MCF 10A (cell line): ENCODE data around the gene AK4. TPM values are rescaled to one million over a fixed set of nuclear protein-coding genes. Genes with fewer than 3 reads are reported as not detected.

ENCODE experiments used
- BruUV-seq: library from RNA; stranded (reverse); fragments of 400-500 nt; replicated peaks from 2 replicates; lab custom pipeline; 2021; lab: Mats Ljungman, UMichigan
- CTCF ChIA-PET: fragments of 300-600 bp; sonication (Branson Sonifier 250); formaldehyde crosslinking; extraction: SDS; loops from one replicate; lab custom pipeline; 2021; ENCODE audit warnings: antibody characterized with exemption, inconsistent platforms; lab: Yijun Ruan, JAX
- POLR2A ChIA-PET: fragments of 300-600, 350-650 bp; sonication (Branson Sonifier 250); formaldehyde crosslinking; extraction: SDS; loops from one replicate; lab custom pipeline; 2020; ENCODE audit warnings: antibody characterized with exemption, inconsistent platforms; lab: Yijun Ruan, JAX
- DNase-seq: peaks from one replicate; pipeline ENCODE4 v3.0.0-alpha.2; 2018; ENCODE audit not compliant: unreplicated experiment
- H3K27ac Mint-ChIP-seq: one replicate; pipeline ENCODE4 v1.8.0; 2022; ENCODE audit warnings: mild to moderate bottlenecking, low read depth, mixed read lengths; ENCODE audit not compliant: unreplicated experiment
- H3K27me3 Mint-ChIP-seq: one replicate; pipeline ENCODE4 v1.8.0; 2022; ENCODE audit warnings: mixed read lengths; ENCODE audit not compliant: insufficient read depth, unreplicated experiment
- H3K36me3 Mint-ChIP-seq: one replicate; pipeline ENCODE4 v1.8.0; 2022; ENCODE audit warnings: mild to moderate bottlenecking, moderate library complexity, mixed read lengths; ENCODE audit not compliant: insufficient read depth, unreplicated experiment
- H3K4me1 Mint-ChIP-seq: one replicate; pipeline ENCODE4 v1.8.0; 2022; ENCODE audit warnings: mixed read lengths; ENCODE audit not compliant: insufficient read depth, unreplicated experiment
- H3K4me3 Mint-ChIP-seq: one replicate; pipeline ENCODE4 v1.8.0; 2022; ENCODE audit warnings: mild to moderate bottlenecking, moderate library complexity, mixed read lengths; ENCODE audit not compliant: unreplicated experiment
- H3K9me3 Mint-ChIP-seq: one replicate; pipeline ENCODE4 v1.8.0; 2022; ENCODE audit warnings: mixed read lengths; ENCODE audit not compliant: unreplicated experiment
- intact Hi-C: fragments of 100-400 bp; cut with micrococcal nuclease; formaldehyde crosslinking; loops from 2 replicates; pipeline ENCODE4 v1.14.1; 2022
- total RNA-seq: library from RNA; stranded (reverse); gene quantifications from 2 replicates; pipeline ENCODE4 v1.2.3, GENCODE V29; 2022
- TF ChIP-seq, protein P1 (sequence below): fragments of 200-600 bp; IDR thresholded peaks from one replicate; pipeline ENCODE4 v1.8.0; 2022; ENCODE audit warnings: antibody characterized with exemption, mild to moderate bottlenecking; ENCODE audit not compliant: unreplicated experiment

Gene AK4
- total RNA-seq, 1 experiment from 2014 or later, result 57.1 TPM

DNA sequence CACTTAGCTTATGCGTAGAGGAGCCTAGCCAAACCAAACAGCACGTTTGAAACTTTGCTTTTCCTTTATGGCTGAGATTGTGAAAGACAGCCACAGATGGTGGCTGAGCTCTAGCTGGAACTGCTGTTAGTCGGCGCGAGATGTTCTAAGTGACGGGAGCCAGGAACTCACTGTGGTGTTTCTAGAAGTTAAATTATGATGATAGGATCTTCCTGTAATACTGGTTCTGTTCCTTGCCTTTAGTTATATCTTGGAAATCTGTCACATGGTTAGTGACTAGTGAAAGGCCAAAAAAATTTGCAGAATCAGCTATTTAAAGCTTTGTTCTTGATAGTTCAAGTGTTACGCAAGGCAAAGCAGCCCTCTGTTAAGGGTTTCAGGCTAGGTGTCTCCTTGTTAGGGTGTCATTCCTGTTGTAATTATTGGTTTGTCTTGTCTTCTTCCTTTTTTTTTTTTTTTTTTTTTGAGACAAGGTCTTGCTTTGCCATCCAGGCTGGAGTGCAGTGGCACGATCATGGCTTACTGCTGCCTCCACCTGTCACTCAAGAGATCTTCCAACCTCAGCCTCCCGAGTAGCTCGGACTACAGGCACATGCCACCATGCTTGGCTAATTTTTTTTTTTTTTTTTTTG is 22.6 kb downstream of the AK4 start:
- Mint-ChIP-seq H3K9me3 (no peaks in the 10 kb centered on the region), H3K27ac (peak overlapping the region; percentile 57), H3K4me1 (peaks cover 34% of the 10 kb centered on the region), H3K36me3 (no peaks in the 10 kb centered on the region), H3K4me3 (peak overlapping the region; percentile 45), H3K27me3 (no peaks in the 10 kb centered on the region)
- DNase-seq, result peak; percentile 72
- POLR2A ChIA-PET, result interaction anchor here (0.5 to 3.1 kb wide), 11 partner anchors 7 to 1369 kb away, joined by 3 to 20 read pairs (median 3); partner anchors contain the start of gene AK4
- no TSS peak for BruUV-seq
- TF ChIP-seq, protein P1, sequence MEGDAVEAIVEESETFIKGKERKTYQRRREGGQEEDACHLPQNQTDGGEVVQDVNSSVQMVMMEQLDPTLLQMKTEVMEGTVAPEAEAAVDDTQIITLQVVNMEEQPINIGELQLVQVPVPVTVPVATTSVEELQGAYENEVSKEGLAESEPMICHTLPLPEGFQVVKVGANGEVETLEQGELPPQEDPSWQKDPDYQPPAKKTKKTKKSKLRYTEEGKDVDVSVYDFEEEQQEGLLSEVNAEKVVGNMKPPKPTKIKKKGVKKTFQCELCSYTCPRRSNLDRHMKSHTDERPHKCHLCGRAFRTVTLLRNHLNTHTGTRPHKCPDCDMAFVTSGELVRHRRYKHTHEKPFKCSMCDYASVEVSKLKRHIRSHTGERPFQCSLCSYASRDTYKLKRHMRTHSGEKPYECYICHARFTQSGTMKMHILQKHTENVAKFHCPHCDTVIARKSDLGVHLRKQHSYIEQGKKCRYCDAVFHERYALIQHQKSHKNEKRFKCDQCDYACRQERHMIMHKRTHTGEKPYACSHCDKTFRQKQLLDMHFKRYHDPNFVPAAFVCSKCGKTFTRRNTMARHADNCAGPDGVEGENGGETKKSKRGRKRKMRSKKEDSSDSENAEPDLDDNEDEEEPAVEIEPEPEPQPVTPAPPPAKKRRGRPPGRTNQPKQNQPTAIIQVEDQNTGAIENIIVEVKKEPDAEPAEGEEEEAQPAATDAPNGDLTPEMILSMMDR, result no peak
- intact Hi-C loops, result loop anchor here (5.0 to 10.0 kb wide), 2 partner anchors 252 to 1646 kb away; partner anchors contain the start of genes EFCAB7, ITGB3BP, LEPR and LEPROT
- CTCF ChIA-PET, result interaction anchor here (0.6 to 2.9 kb wide), 7 partner anchors 14 to 879 kb away, joined by 3 to 16 read pairs (median 3); no protein-coding TSS in a partner anchor

DNA sequence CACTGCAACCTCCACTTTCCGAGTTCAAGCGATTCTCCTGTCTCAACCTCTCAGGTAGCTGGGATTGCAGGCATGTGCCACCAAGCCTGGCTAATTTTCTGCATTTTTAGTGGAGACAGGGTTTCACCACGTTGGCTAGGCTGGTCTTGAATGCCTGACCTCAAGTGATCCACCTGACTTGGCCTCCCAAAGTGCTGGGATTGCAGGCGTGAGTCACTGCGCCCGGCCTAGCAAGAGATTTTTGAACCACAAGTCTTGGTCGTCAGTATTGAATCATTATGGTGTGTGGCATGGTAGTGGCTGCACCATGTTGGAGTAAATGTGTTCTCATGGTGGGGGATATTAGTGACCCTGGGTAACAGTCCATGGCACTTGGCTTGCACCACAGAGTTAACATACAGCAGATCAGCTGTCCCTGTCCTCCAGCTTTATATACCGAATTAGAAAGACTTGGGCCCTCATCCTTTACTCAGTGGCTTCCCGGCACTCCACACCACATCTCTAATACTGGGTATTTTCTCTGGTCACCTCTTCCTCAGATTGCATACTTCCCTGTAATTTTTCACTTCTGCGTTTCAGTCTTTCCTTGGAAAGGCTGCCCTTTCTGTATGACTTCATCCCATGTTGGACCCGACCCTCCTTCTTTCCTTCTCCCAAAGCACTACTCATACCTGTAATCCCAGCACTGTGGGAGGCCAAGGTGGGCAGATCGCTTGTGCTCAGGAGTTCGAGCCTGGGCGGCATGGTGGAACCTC is 25.1 kb downstream of the AK4 start:
- BruUV-seq, result no TSS peak
- intact Hi-C loops, result loop anchor here (5.0 to 10.0 kb wide), 2 partner anchors 249 to 1648 kb away; partner anchors contain the start of genes EFCAB7, ITGB3BP, LEPR and LEPROT
- peak; percentile 76 for DNase-seq
- ChIA-PET POLR2A (interaction anchor here (0.6 to 3.1 kb wide), 4 partner anchors 8 to 105 kb away, joined by 3 to 20 read pairs (median 12); partner anchors contain the start of gene AK4), CTCF (interaction anchor here (0.7 to 2.9 kb wide), 5 partner anchors 35 to 111 kb away, joined by 3 to 16 read pairs (median 4); no protein-coding TSS in a partner anchor)
- TF ChIP-seq, protein P1, result no peak
- Mint-ChIP-seq H3K9me3 (no peaks in the 10 kb centered on the region), H3K4me1 (peaks cover 55% of the 10 kb centered on the region), H3K27ac (peak overlapping the region; percentile 8), H3K4me3 (no peak overlapping the region), H3K27me3 (no peaks in the 10 kb centered on the region), H3K36me3 (no peaks in the 10 kb centered on the region)

DNA sequence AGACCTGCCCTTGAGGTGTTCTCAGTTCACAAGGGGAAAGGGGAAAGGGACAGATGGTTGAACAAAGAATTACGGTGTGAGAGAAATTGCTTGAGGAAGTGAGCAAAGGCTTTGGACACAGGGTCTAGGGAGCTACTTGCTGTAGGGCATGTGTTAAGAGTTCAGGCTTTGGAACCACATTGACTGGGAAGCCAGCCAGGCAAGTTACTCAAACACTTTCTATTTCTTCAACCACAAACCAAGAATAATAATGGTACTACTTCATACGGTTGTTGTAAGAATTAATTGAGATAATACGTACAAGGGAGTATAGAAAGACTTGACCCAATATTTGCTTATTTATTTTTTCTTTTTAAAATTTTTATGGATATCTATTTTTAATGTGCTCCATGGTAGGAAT is 26.6 kb downstream of the AK4 start:
- no TSS peak for BruUV-seq
- peaks cover 67% of the 10 kb centered on the region for H3K4me1 Mint-ChIP-seq
- H3K36me3 Mint-ChIP-seq, result no peaks in the 10 kb centered on the region
- intact Hi-C loops, result loop anchor here (5.0 to 10.0 kb wide), 2 partner anchors 248 to 1650 kb away; partner anchors contain the start of genes EFCAB7, ITGB3BP, LEPR and LEPROT
- DNase-seq, result peak; percentile 98
- H3K4me3 Mint-ChIP-seq, result peak overlapping the region; percentile 52
- no peaks in the 10 kb centered on the region for H3K27me3 Mint-ChIP-seq
- TF ChIP-seq, protein P1, result no peak
- H3K9me3 Mint-ChIP-seq, result no peaks in the 10 kb centered on the region
- peak overlapping the region; percentile 90 for H3K27ac Mint-ChIP-seq
- POLR2A ChIA-PET, result interaction anchor here (0.6 to 2.9 kb wide), 10 partner anchors 11 to 510 kb away, joined by 3 to 15 read pairs (median 4); no protein-coding TSS in a partner anchor
- CTCF ChIA-PET, result interaction anchor here (0.9 to 1.6 kb wide), 6 partner anchors 20 to 513 kb away, joined by 3 to 14 read pairs (median 4); no protein-coding TSS in a partner anchor
